HG03108 (cell line): ENCODE results near the gene CFAP299.
"Not testable (repeated sequence)": the region's sequence is repeated elsewhere in the genome, so short reads cannot be mapped to it uniquely, and the experiment has no call there.

Experiments
- ATAC-seq: cut with Tn5 transposase; IDR thresholded peaks from one replicate; pipeline ENCODE4 v1.9.1; 2021; ENCODE audit warnings: moderate library complexity; ENCODE audit not compliant: unreplicated experiment

CFAP299 gene

GRCh38 chr4:80705311-80705710 is 369.8 kb downstream of the CFAP299 start:
- no peak for ATAC-seq

- ATAC-seq, result no peak
Measured at GRCh38 chr4:80709082-80709869, 373.7 kb downstream of the CFAP299 start.

GRCh38 chr4:80710748-80711451 is 375.4 kb downstream of the CFAP299 start:
- no peak for ATAC-seq

- ATAC-seq, result no peak
Measured at GRCh38 chr4:80711956-80712355, 376.4 kb downstream of the CFAP299 start.

- ATAC-seq, result no peak
Measured at GRCh38 chr4:80713409-80713808, 377.9 kb downstream of the CFAP299 start.

- no peak for ATAC-seq
Measured at GRCh38 chr4:80717204-80717603, 381.7 kb downstream of the CFAP299 start.

- no peak for ATAC-seq
Measured at GRCh38 chr4:80726471-80726870, 390.9 kb downstream of the CFAP299 start.

GRCh38 chr4:80730158-80730557 is 394.6 kb downstream of the CFAP299 start:
- ATAC-seq, result no peak

GRCh38 chr4:80731436-80731835 is 395.9 kb downstream of the CFAP299 start:
- no peak for ATAC-seq

GRCh38 chr4:80732010-80732409 is 396.5 kb downstream of the CFAP299 start:
- no peak for ATAC-seq

- no peak for ATAC-seq
Measured at GRCh38 chr4:80740375-80740774, 404.8 kb downstream of the CFAP299 start.

GRCh38 chr4:80749558-80749957 is 414.0 kb downstream of the CFAP299 start:
- not testable (repeated sequence) for ATAC-seq

- no peak for ATAC-seq
Measured at GRCh38 chr4:80751200-80751599, 415.7 kb downstream of the CFAP299 start.

GRCh38 chr4:80767944-80768343 is 432.4 kb downstream of the CFAP299 start:
- ATAC-seq, result no peak

- ATAC-seq, result no peak
Measured at GRCh38 chr4:80776168-80776567, 440.6 kb downstream of the CFAP299 start.

- ATAC-seq, result no peak
Measured at GRCh38 chr4:80781431-80781830, 445.9 kb downstream of the CFAP299 start.

- no peak for ATAC-seq
Measured at GRCh38 chr4:80787306-80787705, 451.8 kb downstream of the CFAP299 start.

GRCh38 chr4:80788798-80789197 is 453.3 kb downstream of the CFAP299 start:
- no peak for ATAC-seq

- ATAC-seq, result no peak
Measured at GRCh38 chr4:80790152-80790551, 454.6 kb downstream of the CFAP299 start.

GRCh38 chr4:80793660-80794059 is 458.1 kb downstream of the CFAP299 start:
- ATAC-seq, result not testable (repeated sequence)

GRCh38 chr4:80798082-80798481 is 462.6 kb downstream of the CFAP299 start:
- ATAC-seq, result no peak

- ATAC-seq, result not testable (repeated sequence)
Measured at GRCh38 chr4:80800719-80801118, 465.2 kb downstream of the CFAP299 start.
